Esophagus muscularis mucosa (tissue), 4 donors: ENCODE measurements around the gene C1orf74. TPM values are rescaled to one million over a fixed set of nuclear protein-coding genes. Genes with fewer than 3 reads are reported as not detected.

Experiments used
- DNase-seq: peaks from one replicate; pipeline ENCODE4 v3.0.0-alpha.2; 2017; ENCODE audit errors: extremely low spot score
- H3K27ac ChIP-seq, 4 donors: fragments of 200-600 bp; sonication (generic); replicated peaks in 1 of 4; 1 replicate in 3 of 4; 2 replicates in 1 of 4; pipeline ENCODE4 v1.5.1; 2016 to 2019; ENCODE audit warnings: mild to moderate bottlenecking in 1 of 4
- H3K27me3 ChIP-seq, 4 donors: fragments of 200-600 bp; sonication (generic); one replicate each; pipeline versions ENCODE4 v1.5.1 to v1.6.0; 2016 to 2019
- H3K36me3 ChIP-seq, 4 donors: fragments of 200-600 bp; sonication (generic); one replicate each; pipeline ENCODE4 v1.5.1; 2016 to 2019
- H3K4me1 ChIP-seq, 4 donors: fragments of 200-600 bp; sonication (generic); one replicate each; pipeline ENCODE4 v1.5.1; 2016 to 2019
- H3K4me3 ChIP-seq, 4 donors: fragments of 200-600 bp; sonication (generic); 1 replicate in 2 of 4; 2 replicates in 2 of 4; pipeline ENCODE4 v1.5.1; 2016 to 2019; ENCODE audit warnings: mild to moderate bottlenecking in 4 of 4, moderate library complexity in 1 of 4
- H3K9me3 ChIP-seq, 4 donors: fragments of 200-600 bp; sonication (generic); 1 replicate in 3 of 4; 2 replicates in 1 of 4; pipeline ENCODE4 v1.5.1; 2016 to 2019
- EP300 ChIP-seq: sonication (generic); formaldehyde crosslinking; IDR thresholded peaks from one replicate; pipeline ENCODE4 v1.6.1; 2017; ENCODE audit warnings: antibody characterized with exemption
- POLR2A ChIP-seq: fragments of 450-650 bp; IDR thresholded peaks from one replicate; pipeline ENCODE4 v1.6.1; 2017; ENCODE audit warnings: antibody characterized with exemption, moderate library complexity, mild to moderate bottlenecking, low read depth
- POLR2AphosphoS5 ChIP-seq, 2 donors: sonication (generic); formaldehyde crosslinking; IDR thresholded peaks; one replicate each; pipeline ENCODE4 v1.6.1; 2017; ENCODE audit warnings: antibody characterized with exemption in 2 of 2
- WGBS: methylation state at CpG from one replicate; pipeline ENCODE4 v1.1.5; 2018; 5-methylcytosine and 5-hydroxymethylcytosine counted together
- intact Hi-C: fragments of 100-400 bp; cut with DNase I; formaldehyde crosslinking; loops from one replicate; pipeline ENCODE4 v1.15.1; 2023
- total RNA-seq, 4 donors: library from RNA; depleted of rRNA; stranded (reverse); fragments of >200 nt; gene quantifications; one replicate each; pipeline versions ENCODE4 v1.1.0 to v1.2.1, GENCODE V29; 2016
- TF ChIP-seq, protein P1 (sequence below), 3 experiments: fragments of 200-600 bp in 2 of 3; fragments of 450-650 bp in 1 of 3; sonication (generic) in 2 of 3; IDR thresholded peaks; one replicate each; pipeline ENCODE4 v1.5.1; 2017 to 2019; ENCODE audit warnings: antibody characterized with exemption in 3 of 3, mild to moderate bottlenecking in 2 of 3, moderate library complexity in 1 of 3

C1orf74 gene
- total RNA-seq, 4 donors from 2014 or later, result 0.42 to 1.6 (median 0.86) TPM

DNA sequence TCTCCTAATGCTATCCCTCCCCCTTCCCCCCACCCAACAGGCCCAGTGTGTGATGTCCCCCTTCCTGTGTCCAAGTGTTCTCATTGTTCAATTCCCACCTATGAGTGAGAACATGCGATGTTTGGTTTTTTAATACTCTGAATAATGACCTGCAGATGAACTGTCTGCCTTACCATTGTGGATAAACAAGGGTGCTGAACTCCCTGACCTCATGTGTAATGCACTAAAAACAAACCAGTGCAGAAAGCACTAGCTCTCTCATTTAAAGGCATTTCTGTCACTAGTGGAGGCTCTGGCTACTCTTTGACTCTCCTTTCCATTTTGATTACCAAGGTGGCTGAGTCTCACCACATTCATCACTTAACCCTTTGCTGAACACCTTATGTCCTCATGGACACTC, 51.6 kb downstream of the C1orf74 start:
- no peak overlapping the region for H3K27ac ChIP-seq
- TF ChIP-seq, protein P1, sequence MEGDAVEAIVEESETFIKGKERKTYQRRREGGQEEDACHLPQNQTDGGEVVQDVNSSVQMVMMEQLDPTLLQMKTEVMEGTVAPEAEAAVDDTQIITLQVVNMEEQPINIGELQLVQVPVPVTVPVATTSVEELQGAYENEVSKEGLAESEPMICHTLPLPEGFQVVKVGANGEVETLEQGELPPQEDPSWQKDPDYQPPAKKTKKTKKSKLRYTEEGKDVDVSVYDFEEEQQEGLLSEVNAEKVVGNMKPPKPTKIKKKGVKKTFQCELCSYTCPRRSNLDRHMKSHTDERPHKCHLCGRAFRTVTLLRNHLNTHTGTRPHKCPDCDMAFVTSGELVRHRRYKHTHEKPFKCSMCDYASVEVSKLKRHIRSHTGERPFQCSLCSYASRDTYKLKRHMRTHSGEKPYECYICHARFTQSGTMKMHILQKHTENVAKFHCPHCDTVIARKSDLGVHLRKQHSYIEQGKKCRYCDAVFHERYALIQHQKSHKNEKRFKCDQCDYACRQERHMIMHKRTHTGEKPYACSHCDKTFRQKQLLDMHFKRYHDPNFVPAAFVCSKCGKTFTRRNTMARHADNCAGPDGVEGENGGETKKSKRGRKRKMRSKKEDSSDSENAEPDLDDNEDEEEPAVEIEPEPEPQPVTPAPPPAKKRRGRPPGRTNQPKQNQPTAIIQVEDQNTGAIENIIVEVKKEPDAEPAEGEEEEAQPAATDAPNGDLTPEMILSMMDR (IDR thresholded peaks at IDR 0.05), result no peak
- TF ChIP-seq EP300 (no peak), POLR2A (no peak), POLR2AphosphoS5 (IDR thresholded peaks at IDR 0.05) (no peak)
- H3K4me1 ChIP-seq, result peaks cover 3 to 17% (median 11%) of the 10 kb centered on the region in 4 donors
- no peaks in the 10 kb centered on the region for H3K9me3 ChIP-seq
- H3K36me3 ChIP-seq, result no peaks in the 10 kb centered on the region
- 50% methylated on average over 1 of the region's 1 CpG for WGBS
- no peak overlapping the region for H3K4me3 ChIP-seq
- no peak for DNase-seq
- intact Hi-C loops, result no loop called here
- H3K27me3 ChIP-seq, result no peaks in the 10 kb centered on the region

DNA sequence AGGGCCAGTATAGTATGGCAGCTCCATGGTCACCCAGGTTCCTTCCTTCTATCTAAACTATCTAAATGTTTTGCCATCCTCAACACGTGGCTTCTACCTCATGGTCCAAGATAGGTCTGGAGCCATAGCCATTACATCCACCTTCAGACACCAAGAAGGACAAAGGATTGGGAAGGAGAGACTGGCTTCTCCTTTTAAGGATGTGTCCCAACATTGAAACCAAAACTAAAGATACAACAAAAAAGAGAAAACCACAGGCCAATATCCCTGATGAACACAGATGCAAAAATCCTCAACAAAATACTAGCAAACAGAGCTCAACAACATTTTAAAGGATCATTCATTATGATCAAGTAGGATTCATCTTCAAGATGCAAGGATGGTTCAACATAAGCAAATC, 54.9 kb downstream of the C1orf74 start:
- TF ChIP-seq POLR2A (no peak), POLR2AphosphoS5 (IDR thresholded peaks at IDR 0.05) (no peak), EP300 (no peak)
- TF ChIP-seq, protein P1 (IDR thresholded peaks at IDR 0.05), result no peak
- no peaks in the 10 kb centered on the region for H3K27me3 ChIP-seq
- 36% methylated on average over 1 of the region's 1 CpG for whole genome bisulfite sequencing
- H3K4me3 ChIP-seq, result no peak overlapping the region
- no peak overlapping the region for H3K27ac ChIP-seq
- intact Hi-C loops, result no loop called here
- H3K36me3 ChIP-seq, result no peaks in the 10 kb centered on the region
- peaks cover 3 to 17% (median 11%) of the 10 kb centered on the region in 4 donors for H3K4me1 ChIP-seq
- no peaks in the 10 kb centered on the region for H3K9me3 ChIP-seq
- no peak for DNase-seq

Other genes starting within 250 kb of the C1orf74 start
- under 1 TPM; 0.13 to 0.83 (median 0.26) TPM for gene CAMK1G, start 200.8 kb downstream of the C1orf74 start, total RNA-seq
- 1 to 10 TPM in 1 of 4 donors, under 1 TPM in 3; 0.17 to 1.0 (median 0.52) TPM for gene LAMB3, start 132.1 kb downstream of the C1orf74 start, total RNA-seq
- 10 to 100 TPM in 2 of 4 donors, 1 to 10 TPM in 2; 4.9 to 28.5 (median 17.4) TPM for gene G0S2, start 109.1 kb downstream of the C1orf74 start, total RNA-seq
- gene HSD11B1, start 79.7 kb downstream of the C1orf74 start, total RNA-seq, result 10 to 100 TPM in 1 of 4 donors, 1 to 10 TPM in 3; 5.0 to 17.2 (median 6.2) TPM
- 1 to 10 TPM; 1.0 to 4.3 (median 2.8) TPM for gene TRAF3IP3, start 28.5 kb downstream of the C1orf74 start, total RNA-seq
- 1 to 10 TPM in 1 of 4 donors, under 1 TPM in 3; 0.46 to 1.2 (median 0.75) TPM for gene IRF6, start 21.6 kb upstream of the C1orf74 start, total RNA-seq
- 1 to 10 TPM; 3.7 to 8.0 (median 7.3) TPM for gene UTP25, start 43.4 kb upstream of the C1orf74 start, total RNA-seq
- under 1 TPM; 0.11 to 0.42 (median 0.15) TPM for gene SYT14, start 153.7 kb upstream of the C1orf74 start, total RNA-seq